HG02870 (cell line): ENCODE data around the gene LGALS9.

Source experiments
- ATAC-seq: cut with Tn5 transposase; IDR thresholded peaks from one replicate; pipeline ENCODE4 v1.9.1; 2021; ENCODE audit warnings: mild to moderate bottlenecking, moderate library complexity; ENCODE audit not compliant: unreplicated experiment

Gene LGALS9

GRCh38 chr17:27602721-27603420, 28.1 kb upstream of the LGALS9 start:
- no peak for ATAC-seq

DNA sequence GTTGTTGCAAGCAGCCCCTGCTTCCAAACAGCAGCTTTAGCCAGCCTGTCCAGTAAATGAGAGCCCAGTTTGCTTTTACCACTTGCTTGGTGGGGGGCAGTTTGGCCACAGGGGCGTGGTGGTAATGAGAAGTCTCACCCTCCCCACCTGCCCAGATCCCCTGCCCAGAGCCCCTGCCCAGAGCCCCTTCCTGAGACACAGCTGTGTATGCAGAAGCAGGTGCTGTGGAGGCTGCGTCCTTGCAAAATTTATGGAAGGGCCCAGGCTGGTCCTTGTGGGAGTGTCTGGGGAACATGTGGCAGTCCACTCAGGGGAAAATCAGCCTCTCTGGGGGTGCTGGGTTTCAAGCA, 27.6 kb upstream of the LGALS9 start:
- ATAC-seq: no peak

- ATAC-seq: no peak
Observed at GRCh38 chr17:27603880-27604794, 26.9 kb upstream of the LGALS9 start.

GRCh38 chr17:27605409-27605808, 25.6 kb upstream of the LGALS9 start:
- no peak for ATAC-seq

DNA sequence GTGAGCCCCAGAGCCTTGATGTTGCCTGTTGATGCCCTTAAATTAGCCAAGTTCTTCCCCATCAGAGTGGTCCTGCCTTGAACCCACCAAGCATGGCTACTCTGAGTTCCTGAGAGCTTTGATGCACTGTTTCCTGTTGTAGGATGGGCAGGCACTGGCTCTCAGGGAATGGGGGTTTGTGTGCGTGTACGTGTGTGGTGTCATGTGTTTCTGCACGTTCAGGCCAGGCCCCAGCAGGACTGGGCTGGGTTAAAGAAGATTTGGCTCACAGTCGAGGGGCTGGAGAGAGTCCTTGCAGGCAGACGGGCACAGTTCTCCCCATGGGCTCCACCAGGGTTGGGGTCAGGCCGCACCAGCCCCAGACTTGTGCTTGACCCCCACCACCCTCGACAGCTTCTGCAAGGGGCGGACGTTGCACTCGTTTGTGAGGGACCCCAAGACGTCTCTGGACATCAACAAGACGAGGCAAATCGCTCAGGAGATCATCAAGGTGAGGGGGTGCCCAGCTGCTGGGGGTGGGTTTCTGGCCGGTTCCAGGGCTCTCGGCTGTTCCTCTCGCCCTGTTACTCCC, 23.4 kb upstream of the LGALS9 start:
- no peak for ATAC-seq

- no peak for ATAC-seq
Observed at GRCh38 chr17:27608328-27609230, 22.4 kb upstream of the LGALS9 start.

DNA sequence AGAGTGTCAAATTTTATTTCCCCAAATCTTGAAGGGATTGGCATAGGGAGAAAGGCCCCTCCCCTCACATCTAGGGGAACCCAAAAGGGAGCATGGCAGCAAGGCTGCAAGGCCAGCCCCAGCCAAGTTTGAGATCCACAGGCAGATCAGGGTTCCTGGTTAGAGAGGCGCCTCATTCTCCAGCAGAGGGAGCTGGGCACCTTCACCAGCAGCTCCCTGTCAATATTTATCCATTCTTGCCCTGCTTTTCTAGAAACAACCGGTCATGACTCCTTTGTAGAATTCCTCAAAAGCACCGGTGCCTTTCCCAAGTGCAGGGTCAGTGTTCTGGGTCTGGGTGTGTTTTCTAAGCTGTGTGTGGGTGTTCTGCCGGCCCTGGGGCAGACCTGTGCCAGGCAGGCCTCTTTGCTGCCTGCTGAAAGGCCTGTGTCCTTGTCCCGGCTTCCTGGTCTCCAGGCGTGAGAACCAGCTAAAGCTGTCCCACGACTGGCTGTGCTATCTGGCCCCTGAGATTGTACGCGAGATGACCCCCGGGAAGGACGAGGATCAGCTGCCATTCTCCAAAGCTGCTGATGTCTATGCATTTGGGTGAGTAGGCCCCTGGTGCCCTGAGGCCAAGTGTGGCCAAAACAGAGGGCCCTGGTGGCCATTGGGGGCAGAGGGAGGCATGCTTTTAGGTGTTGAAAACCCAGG, 21.2 kb upstream of the LGALS9 start:
- no peak for ATAC-seq

GRCh38 chr17:27610304-27610677, 20.7 kb upstream of the LGALS9 start:
- ATAC-seq: no peak

DNA sequence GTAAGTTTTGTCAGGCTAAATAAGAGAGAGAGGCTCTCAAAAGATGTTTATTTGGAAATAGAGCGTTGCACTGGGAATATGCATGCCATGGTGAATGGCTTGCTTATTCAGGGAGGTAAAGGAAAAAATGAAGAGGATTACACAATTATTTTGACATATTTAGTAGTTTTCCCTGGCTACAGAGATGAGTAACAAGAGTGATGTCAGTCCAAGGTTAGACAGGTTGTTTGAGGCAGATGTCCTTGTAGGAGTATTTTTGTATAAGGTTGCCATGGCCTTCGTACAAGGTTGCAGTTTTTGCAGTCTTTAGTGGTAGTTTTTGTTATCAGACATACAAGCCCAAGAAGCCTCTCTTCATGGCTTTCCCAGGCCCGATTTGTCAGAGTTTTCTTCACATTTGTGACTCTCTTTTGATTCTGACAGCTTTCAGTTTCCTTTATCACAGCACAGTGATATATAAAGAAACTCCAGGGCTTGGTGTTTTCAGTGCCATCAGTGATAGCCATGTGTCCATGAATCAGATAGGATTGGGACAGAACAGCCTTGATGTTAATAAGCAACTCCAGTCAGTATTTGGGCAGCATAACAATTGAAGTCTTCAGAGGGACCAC, 18.7 kb upstream of the LGALS9 start:
- no peak for ATAC-seq

DNA sequence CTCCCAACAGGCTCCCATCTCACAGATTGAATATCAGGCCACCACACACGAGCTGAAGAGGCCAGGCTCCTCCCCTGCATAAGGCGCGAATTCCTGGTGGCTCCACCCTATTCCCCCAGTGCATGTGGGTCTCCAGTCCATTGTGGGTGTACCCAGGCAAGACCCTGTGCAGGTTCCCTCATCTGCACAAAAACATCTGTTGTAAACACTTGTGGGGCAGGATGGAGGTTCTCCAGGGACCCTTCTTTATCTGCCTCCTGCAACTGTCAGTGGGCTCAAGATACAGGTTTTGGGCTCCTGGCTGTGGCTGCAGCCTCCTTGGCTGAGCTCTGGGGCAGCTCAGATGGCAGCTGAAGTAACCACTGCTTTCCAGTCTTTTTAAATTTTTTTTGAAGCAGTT, 17.6 kb upstream of the LGALS9 start:
- no peak for ATAC-seq

DNA sequence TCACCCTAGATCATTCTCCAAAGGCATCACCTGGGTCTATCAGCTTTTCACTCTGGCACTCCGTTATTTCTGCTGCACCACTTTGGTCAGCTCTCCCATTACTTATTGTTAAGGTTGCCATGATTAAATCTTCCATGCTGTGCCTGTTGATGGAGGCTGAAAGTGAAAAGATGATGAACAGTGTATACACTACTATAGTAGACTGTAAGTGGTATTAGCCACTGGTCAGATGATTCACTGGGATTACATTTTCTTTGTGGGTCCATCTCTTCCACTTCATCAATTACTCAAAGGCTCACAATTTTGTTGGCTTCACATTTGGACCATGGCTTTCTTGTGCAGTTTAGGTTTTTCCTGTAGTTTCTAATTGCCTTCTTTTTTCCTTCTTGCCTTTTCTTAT, 15.9 kb upstream of the LGALS9 start:
- ATAC-seq: no peak

DNA sequence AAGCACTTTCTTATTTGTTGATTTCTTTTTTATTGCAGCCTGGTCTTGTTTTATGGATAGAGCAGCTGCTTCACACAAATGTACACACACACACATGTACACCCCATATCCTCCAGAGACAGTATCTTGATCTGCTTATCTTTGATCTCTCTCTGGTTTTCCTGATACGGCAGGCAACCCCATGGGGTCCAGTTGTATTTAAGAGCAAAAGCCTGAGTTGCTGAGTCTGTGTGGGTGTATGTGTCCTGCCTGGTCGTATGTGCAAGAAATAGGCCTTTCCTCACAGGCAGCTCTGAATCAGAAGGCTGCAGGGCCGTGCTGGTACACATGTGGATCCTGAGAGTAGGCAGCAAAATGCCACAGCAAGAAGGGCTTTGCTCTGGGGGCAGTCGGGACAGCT, 14.6 kb upstream of the LGALS9 start:
- no peak for ATAC-seq

- no peak for ATAC-seq
Observed at GRCh38 chr17:27618417-27618816, 12.6 kb upstream of the LGALS9 start.

DNA sequence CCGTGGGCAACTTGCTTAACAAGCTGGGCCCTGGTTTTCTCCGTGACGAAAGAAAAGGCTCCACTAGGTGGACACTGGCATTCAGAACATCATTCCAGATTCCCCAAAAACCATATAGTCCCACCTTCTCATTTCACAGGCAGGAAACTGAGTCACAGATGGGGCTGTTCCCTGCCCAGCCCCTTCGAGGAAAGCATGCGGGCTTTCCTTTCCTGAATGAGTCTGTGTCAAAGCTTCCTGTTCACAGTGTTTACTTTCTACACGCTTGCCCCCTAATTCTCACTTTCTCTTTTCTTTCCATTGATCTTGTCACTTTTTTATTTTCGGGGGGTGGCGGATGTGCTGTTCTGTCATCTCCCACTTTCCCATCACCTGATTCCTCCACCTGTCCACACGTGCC, 10.3 kb upstream of the LGALS9 start:
- ATAC-seq: no peak

DNA sequence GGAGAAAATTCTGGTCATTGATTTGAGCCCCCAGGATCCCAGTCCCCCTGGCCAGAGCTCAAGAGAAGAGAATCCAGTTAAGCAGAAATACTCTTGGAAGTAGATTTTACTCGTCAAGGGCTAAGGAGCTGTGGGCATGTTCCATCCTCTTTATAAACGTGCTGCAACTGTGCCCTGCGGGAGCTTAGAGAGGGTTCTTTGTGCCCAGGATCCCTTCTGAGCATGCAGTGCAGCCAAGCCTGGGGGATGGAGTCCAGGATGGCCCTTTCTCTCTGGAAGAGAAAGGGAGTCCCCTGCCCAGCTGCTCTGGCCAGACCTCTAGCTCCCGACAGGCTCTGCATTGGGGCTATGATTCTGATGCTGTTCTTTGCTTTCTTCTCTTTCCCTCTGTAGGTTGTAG, 9.5 kb upstream of the LGALS9 start:
- ATAC-seq: no peak

- ATAC-seq: no peak
Observed at GRCh38 chr17:27621942-27622559, 8.9 kb upstream of the LGALS9 start.

- no peak for ATAC-seq
Observed at GRCh38 chr17:27622986-27623385, 8.0 kb upstream of the LGALS9 start.

DNA sequence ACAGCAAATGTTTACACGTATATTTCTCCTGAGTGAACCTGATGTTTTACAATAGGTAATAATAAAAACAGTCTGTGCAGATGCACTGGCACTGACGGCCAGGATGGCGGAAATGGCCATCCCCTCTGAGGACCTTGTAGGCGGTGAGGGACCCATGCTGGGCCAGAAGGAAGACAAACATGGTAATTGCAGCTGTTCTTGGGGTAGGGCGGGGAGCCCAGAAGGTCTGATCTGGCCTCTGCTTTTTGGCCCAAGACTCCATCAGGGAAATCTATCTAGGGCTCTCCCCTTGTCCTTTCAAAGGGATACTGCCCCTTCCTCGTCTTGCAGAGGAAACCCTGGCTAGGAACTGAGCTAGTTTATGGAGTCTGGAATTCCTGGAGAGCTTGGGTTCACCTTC, 7.4 kb upstream of the LGALS9 start:
- ATAC-seq: no peak

GRCh38 chr17:27624539-27624938, 6.4 kb upstream of the LGALS9 start:
- ATAC-seq: no peak

GRCh38 chr17:27625856-27626255, 5.1 kb upstream of the LGALS9 start:
- ATAC-seq: no peak
